Measurements from ENCODE around the gene RNASEL.

The RNASEL gene

DNA sequence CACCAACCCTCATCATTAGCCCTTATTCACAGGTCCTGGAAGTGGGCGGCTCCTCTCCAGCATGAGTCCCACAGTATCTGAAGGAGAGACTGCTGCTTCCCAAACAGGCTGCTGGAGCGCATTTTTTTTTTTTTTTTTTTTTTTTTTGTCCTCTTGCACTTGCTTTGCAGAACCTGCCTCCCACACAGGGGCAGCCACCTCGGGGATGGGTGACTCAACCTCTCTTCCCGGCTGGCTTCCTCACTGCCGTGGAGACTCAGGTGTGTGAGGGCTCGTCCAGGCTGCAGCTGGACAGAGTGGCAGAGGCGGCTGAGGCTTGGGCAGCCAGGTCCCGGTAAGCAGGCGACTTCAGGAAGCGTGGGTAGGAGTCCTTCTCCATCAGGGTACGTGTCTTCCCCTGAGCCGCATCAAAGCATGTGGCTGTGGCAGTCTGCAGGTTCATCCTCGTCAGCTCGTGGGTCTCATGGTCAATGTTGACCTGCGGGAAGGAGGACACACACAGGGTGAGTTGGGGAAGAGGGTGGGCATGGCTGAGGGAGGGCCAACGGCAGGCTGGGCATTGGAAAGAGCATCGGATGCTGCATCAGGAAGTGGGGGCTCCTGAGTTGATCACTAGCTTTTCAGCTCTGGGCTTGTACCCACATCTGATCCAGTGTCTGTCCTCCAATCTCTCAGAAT lies 11.1 kb upstream of the RNASEL start:
- TF ChIP-seq, protein P1, sequence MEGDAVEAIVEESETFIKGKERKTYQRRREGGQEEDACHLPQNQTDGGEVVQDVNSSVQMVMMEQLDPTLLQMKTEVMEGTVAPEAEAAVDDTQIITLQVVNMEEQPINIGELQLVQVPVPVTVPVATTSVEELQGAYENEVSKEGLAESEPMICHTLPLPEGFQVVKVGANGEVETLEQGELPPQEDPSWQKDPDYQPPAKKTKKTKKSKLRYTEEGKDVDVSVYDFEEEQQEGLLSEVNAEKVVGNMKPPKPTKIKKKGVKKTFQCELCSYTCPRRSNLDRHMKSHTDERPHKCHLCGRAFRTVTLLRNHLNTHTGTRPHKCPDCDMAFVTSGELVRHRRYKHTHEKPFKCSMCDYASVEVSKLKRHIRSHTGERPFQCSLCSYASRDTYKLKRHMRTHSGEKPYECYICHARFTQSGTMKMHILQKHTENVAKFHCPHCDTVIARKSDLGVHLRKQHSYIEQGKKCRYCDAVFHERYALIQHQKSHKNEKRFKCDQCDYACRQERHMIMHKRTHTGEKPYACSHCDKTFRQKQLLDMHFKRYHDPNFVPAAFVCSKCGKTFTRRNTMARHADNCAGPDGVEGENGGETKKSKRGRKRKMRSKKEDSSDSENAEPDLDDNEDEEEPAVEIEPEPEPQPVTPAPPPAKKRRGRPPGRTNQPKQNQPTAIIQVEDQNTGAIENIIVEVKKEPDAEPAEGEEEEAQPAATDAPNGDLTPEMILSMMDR (IDR thresholded peaks at IDR 0.05; ENCODE audit: insufficient read depth, missing control alignments) = no peak
- FAIRE-seq = no peak
- DNase-seq (ENCODE audit: insufficient read length, low spot score) = no peak

DNA sequence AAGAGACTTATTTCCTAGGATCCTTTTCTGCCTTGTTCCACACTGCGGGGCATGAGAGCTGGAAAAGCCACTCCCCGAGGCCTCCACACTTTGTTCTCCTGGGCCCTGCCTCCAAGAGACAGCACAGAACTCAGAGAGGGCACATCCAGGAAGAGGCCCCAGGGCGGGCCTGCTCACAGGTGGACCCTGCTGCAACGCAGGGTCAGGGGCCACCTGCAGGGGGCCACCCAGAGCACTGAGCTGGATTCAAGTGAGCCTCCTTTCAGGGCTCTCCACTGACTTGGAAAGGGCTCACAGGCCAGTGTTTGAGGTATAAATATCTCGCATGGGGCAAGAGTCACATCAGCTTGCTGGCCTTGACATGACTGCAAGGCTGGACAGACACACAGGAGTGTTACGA lies 10.3 kb upstream of the RNASEL start:
- no peak for DNase-seq (ENCODE audit: insufficient read length, low spot score)
- TF ChIP-seq, protein P1 (IDR thresholded peaks at IDR 0.05; ENCODE audit: insufficient read depth, missing control alignments) = peak; percentile 32
- FAIRE-seq = no peak

DNA sequence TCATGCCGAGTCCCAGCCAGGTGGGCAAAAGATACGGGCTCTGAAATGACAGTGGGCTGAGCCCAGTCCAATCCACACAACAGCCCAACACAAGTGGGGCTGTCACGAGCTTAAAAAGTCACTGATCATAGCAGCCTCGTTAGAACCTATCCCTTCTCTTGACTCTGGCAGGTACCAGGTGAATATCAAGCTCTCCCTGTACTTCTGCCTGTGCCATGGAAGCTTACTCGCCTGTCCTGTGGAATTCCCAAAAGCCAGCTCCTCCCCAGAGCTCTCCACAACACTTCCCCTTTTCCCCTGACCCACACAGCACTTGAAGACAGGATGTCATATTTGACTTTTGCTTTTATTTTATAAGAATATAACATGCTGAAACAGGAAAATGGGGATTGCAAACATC lies 9.2 kb upstream of the RNASEL start:
- FAIRE-seq = no peak
- no peak for DNase-seq (ENCODE audit: insufficient read length, low spot score)
- TF ChIP-seq, protein P1 (IDR thresholded peaks at IDR 0.05; ENCODE audit: insufficient read depth, missing control alignments) = no peak

DNA sequence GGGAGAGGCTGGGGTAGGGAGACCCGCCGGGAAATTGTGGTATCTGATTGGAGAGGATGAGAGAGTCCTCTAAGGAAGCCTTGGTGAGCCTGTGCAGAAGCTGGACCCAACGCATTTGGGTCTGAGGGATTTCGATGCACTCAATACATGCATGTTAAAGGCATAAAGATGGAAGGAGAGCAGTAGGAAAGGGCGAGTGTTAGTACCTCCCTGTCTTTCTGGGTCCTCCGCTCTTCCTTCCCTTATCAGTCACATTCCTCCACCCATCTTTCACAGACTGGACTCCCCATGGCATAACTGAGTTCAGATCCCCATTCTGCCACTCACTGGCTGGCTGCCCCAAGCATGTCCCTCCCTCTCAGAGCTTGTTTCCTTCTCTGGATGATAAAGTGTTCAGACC lies 7.9 kb upstream of the RNASEL start:
- DNase-seq (ENCODE audit: insufficient read length, low spot score) = no peak
- FAIRE-seq = no peak
- TF ChIP-seq, protein P1 (IDR thresholded peaks at IDR 0.05; ENCODE audit: insufficient read depth, missing control alignments) = no peak

DNA sequence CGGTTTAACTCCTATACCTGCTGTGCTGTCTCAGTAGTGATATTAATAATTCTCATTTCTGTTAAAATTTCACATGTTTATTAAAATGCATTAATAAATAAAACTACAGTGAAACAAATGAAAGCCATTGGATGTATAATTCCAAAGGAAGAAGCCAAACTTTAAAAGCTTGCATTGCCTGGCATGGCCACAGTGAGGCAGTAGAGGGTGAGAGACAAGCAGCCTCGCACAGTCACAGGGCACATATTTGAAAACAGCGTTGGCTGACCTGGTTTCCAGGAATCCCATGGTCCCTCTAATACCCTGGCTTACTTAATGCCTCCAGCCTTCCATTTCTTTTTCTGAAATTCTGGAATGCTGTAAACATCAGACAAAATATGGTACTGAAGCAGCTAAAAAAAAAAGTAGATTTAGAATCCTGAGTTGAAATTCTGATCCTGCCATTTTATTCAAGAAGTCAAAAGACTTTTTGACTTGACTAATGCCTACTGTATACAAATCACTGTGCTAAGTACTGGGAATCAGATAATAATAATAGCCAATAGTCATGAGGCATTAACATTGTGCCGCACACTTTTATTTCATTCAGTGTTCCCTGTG lies 6.7 kb upstream of the RNASEL start:
- DNase-seq (ENCODE audit: insufficient read length, low spot score) (peak; percentile 81), FAIRE-seq (peak; percentile 77)
- TF ChIP-seq, protein P1 (IDR thresholded peaks at IDR 0.05; ENCODE audit: insufficient read depth, missing control alignments) = peak; percentile 99

DNA sequence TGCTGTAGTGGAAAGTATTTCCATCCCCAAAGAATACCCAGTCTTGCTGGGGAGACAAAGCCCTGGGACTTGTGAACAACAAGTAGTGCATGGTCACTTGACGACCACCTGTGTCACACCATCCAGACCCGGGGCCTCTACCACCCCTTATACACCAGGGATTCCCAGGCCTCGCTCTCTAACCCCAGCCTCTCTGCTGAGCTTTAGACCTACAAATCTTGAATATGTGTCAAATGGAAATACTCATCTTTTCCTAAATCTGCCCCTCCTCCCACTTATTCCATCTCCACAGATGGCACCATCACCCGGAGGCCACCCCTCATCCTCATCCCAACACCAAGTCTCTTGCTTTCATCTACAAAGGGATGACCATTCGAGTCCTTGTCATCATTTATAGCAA lies 875 bp upstream of the RNASEL start:
- FAIRE-seq (no peak), DNase-seq (ENCODE audit: insufficient read length, low spot score) (no peak)
- TF ChIP-seq, protein P1 (IDR thresholded peaks at IDR 0.05; ENCODE audit: insufficient read depth, missing control alignments) = no peak

DNA sequence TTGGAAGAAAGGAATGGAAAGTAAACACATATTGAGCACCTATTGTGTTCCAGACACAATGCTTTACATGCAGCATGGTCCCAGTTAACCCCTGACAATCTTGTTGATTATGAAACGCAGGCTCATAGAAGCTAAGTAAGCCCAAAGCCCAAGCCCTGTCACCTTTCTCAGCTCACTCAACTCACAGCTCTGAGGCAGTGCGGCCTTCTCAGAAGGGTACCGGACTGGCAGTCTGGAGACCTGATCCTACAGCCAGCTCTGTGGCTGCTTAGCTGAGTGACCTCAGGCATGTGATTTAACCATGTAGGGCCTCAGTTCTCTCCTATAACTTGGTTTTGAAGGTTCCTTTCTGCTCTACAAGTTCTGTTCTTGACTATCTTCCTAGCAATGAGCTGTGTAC lies 464 bp upstream of the RNASEL start:
- TF ChIP-seq, protein P1 (IDR thresholded peaks at IDR 0.05; ENCODE audit: insufficient read depth, missing control alignments) = no peak
- FAIRE-seq (no peak), DNase-seq (ENCODE audit: insufficient read length, low spot score) (no peak)
